A549 (cell line): Measurements from ENCODE around the gene MACROH2A2. TPM values are rescaled to one million over a fixed set of nuclear protein-coding genes. Genes with fewer than 3 reads are reported as not detected.

Experiments used
- ATAC-seq, 2 experiments: fragments of 200-7000 bp in 1 of 2; fragments of >200 bp in 1 of 2; cut with Nextera tagmentation in 1 of 2; cut with Tn5 transposase in 1 of 2; 3 replicates each; pipeline versions ENCODE4 v1.8.0 to v1.9.1; 2018 to 2020; ENCODE audit warnings: mild to moderate bottlenecking in 1 of 2, moderate library complexity in 1 of 2
- CTCF ChIA-PET: fragments of 300-600 bp; sonication (Branson Sonifier 250); formaldehyde crosslinking; extraction: SDS; loops from one replicate; lab custom pipeline; 2021; ENCODE audit warnings: antibody characterized with exemption, inconsistent platforms; lab: Yijun Ruan, JAX
- POLR2A ChIA-PET: fragments of 350-600 bp; formaldehyde crosslinking; extraction: SDS; loops from one replicate; lab custom pipeline; 2021; ENCODE audit warnings: antibody characterized with exemption, inconsistent platforms; lab: Yijun Ruan, JAX
- DNase-seq, 2 experiments: peaks; one replicate each; pipeline versions ENCODE4 v3.0.0 to v3.0.0-alpha.2; 2011 to 2016; ENCODE audit warnings: low read depth in 1 of 2, low spot score in 1 of 2
- FAIRE-seq: peaks from 2 replicates; lab custom pipeline; 2011; peaks lifted over from hg19 to GRCh38; lab: Jason Lieb, UNC
- H3K27ac ChIP-seq, 2 experiments: fragments of >200 bp; sonication (Bioruptor Twin); formaldehyde crosslinking; 3 replicates each; pipeline ENCODE4 v1.5.1; 2016 to 2017
- H3K4me1 ChIP-seq: fragments of >200 bp; sonication (Bioruptor Twin); formaldehyde crosslinking; 3 replicates; pipeline ENCODE4 v1.6.1; 2016
- H3K4me2 ChIP-seq: fragments of >200 bp; sonication (Bioruptor Twin); formaldehyde crosslinking; 3 replicates; pipeline ENCODE4 v1.6.1; 2016
- H3K4me3 ChIP-seq: fragments of >200 bp; sonication (Bioruptor Twin); formaldehyde crosslinking; 3 replicates; pipeline ENCODE4 v1.5.1; 2016
- H3K9me3 ChIP-seq: fragments of >200 bp; sonication (Bioruptor Twin); formaldehyde crosslinking; 3 replicates; pipeline ENCODE4 v1.6.1; 2016
- CHD2 ChIP-seq: fragments of 150-350 bp; IDR thresholded peaks from 2 replicates; pipeline ENCODE4 v1.6.1; 2014; ENCODE audit warnings: low read length; ENCODE audit not compliant: partially characterized antibody
- EHF ChIP-seq: fragments of 250-450 bp; sonication (Bioruptor Pico); IDR thresholded peaks from 2 replicates; pipeline ENCODE4 v1.5.0; 2020; ENCODE audit warnings: mild to moderate bottlenecking
- HDAC2 ChIP-seq: fragments of 200-600 bp; sonication (generic); IDR thresholded peaks from 2 replicates; pipeline ENCODE4 v1.6.1; 2016
- HEYL ChIP-seq: fragments of 250-450 bp; sonication (Bioruptor Pico); IDR thresholded peaks from 2 replicates; pipeline ENCODE4 v1.8.0; 2021; ENCODE audit warnings: mild to moderate bottlenecking, moderate library complexity
- HOXA7 ChIP-seq: fragments of 250-450 bp; sonication (Bioruptor Pico); IDR thresholded peaks from 2 replicates; pipeline ENCODE4 v1.5.0; 2020; ENCODE audit warnings: mild to moderate bottlenecking, moderate library complexity
- HOXB13 ChIP-seq: fragments of 250-450 bp; sonication (Bioruptor Pico); IDR thresholded peaks from 2 replicates; pipeline ENCODE4 v1.5.0; 2020; ENCODE audit warnings: low read depth, mild to moderate bottlenecking, moderate library complexity
- HOXB5 ChIP-seq: fragments of 250-450 bp; sonication (Bioruptor Pico); IDR thresholded peaks from 2 replicates; pipeline ENCODE4 v1.5.0; 2020; ENCODE audit warnings: mild to moderate bottlenecking, moderate library complexity
- JUN ChIP-seq, 2 experiments: fragments of >200 bp; sonication (Bioruptor Twin); formaldehyde crosslinking; IDR thresholded peaks; 2 replicates in 1 of 2; 3 replicates in 1 of 2; pipeline ENCODE4 v1.6.1; 2016 to 2017
- JUNB ChIP-seq: fragments of >200 bp; sonication (Bioruptor Twin); formaldehyde crosslinking; IDR thresholded peaks from 2 replicates; pipeline ENCODE4 v1.6.1; 2016
- KDM5A ChIP-seq: fragments of 200-600 bp; sonication (generic); IDR thresholded peaks from 2 replicates; pipeline ENCODE4 v1.6.1; 2016; ENCODE audit warnings: antibody characterized with exemption, mild to moderate bottlenecking
- MYC ChIP-seq: IDR thresholded peaks from 2 replicates; pipeline ENCODE4 v1.6.1; 2012; ENCODE audit warnings: mild to moderate bottlenecking, inconsistent platforms, low read length, improper control_type of control experiment, borderline replicate concordance
- NFE2L2 ChIP-seq: fragments of 150-350 bp; conservative IDR thresholded peaks from 2 replicates; pipeline ENCODE4 v1.6.1; 2014; ENCODE audit warnings: low read length
- NPAS2 ChIP-seq: fragments of 250-450 bp; sonication (Bioruptor Pico); IDR thresholded peaks from 2 replicates; pipeline ENCODE4 v1.8.0; 2022; ENCODE audit warnings: mild to moderate bottlenecking, moderate library complexity, borderline replicate concordance
- PHF8 ChIP-seq: fragments of 200-600 bp; sonication (generic); IDR thresholded peaks from 2 replicates; pipeline ENCODE4 v1.6.1; 2016; ENCODE audit warnings: low read depth, mild to moderate bottlenecking, antibody characterized with exemption, moderate library complexity, borderline replicate concordance
- RFX5 ChIP-seq: fragments of 450-650 bp; IDR thresholded peaks from 2 replicates; pipeline ENCODE4 v1.7.1; 2014; ENCODE audit warnings: antibody characterized with exemption, mild to moderate bottlenecking, moderate library complexity
- RNF2 ChIP-seq: fragments of 200-600 bp; sonication (generic); IDR thresholded peaks from 2 replicates; pipeline ENCODE4 v1.6.1; 2016; ENCODE audit warnings: low read depth, mild to moderate bottlenecking, antibody characterized with exemption, moderate library complexity, borderline replicate concordance
- SMC3 ChIP-seq: fragments of >200 bp; sonication (Bioruptor Twin); formaldehyde crosslinking; IDR thresholded peaks from 3 replicates; pipeline ENCODE4 v1.6.1; 2018; ENCODE audit warnings: inconsistent platforms
- TFCP2L1 ChIP-seq: fragments of 250-450 bp; sonication (Bioruptor Pico); IDR thresholded peaks from 2 replicates; pipeline ENCODE4 v1.5.0; 2021; ENCODE audit warnings: mild to moderate bottlenecking
- ZFP36 ChIP-seq: fragments of 450-650 bp; IDR thresholded peaks from 2 replicates; pipeline ENCODE4 v1.6.1; 2014; ENCODE audit warnings: borderline replicate concordance; ENCODE audit not compliant: partially characterized antibody
- ZSCAN20 ChIP-seq: fragments of 250-450 bp; sonication (Bioruptor Pico); IDR thresholded peaks from 2 replicates; pipeline ENCODE4 v1.8.0; 2022; ENCODE audit warnings: mild to moderate bottlenecking, moderate library complexity
- WGBS: methylation state at CpG from one replicate; pipeline ENCODE4 v1.1.6; 2017; ENCODE audit errors: missing lambda C conversion rate; 5-methylcytosine and 5-hydroxymethylcytosine counted together
- polyA plus RNA-seq, 4 experiments: library from polyadenylated mRNA; depleted of rRNA in 3 of 4; stranded (reverse); fragments of >200 nt; fragmentation: RNase III in 1 of 4; extraction: RNeasy Plus Mini Kit Qiagen cat#74134 plus additional on column Dnase treatment in 1 of 4; gene quantifications; 2 replicates in 3 of 4; 3 replicates in 1 of 4; pipeline ENCODE4 v1.2.3, GENCODE V29; 2011 to 2017
- TF ChIP-seq, protein P1 (sequence below): fragments of 150-350 bp; IDR thresholded peaks from 2 replicates; pipeline ENCODE4 v1.6.1; 2014; ENCODE audit warnings: low read depth, mild to moderate bottlenecking, low read length
- TF ChIP-seq, protein P2 (sequence below): fragments of 200-600 bp; sonication (generic); IDR thresholded peaks from 2 replicates; pipeline ENCODE4 v1.6.1; 2016; ENCODE audit warnings: antibody characterized with exemption, mild to moderate bottlenecking, moderate library complexity
- TF ChIP-seq, protein P3 (sequence below): fragments of >200 bp; sonication (Bioruptor Twin); formaldehyde crosslinking; IDR thresholded peaks from 2 replicates; pipeline ENCODE4 v1.6.1; 2016

MACROH2A2 gene
- polyA plus RNA-seq, 2 of the 4 experiments (the other 2 are of a cell fraction) = 22.2 to 29.6 TPM

- Histone ChIP-seq H3K4me1 (peaks cover 21% of the 10 kb centered on the region), H3K4me2 (no peak overlapping the region), H3K4me3 (no peak overlapping the region), H3K27ac (no peak overlapping the region), H3K9me3 (no peaks in the 10 kb centered on the region)
- CTCF ChIA-PET = interaction anchor here (1.2 to 20.1 kb wide), 3 partner anchors 12 to 24 kb away, joined by 4 to 244 read pairs (median 29); no protein-coding TSS in a partner anchor
- POLR2A ChIA-PET = interaction anchor here (2.0 kb wide), 1 partner anchor 52 kb away, joined by 7 read pairs; the partner anchor contains the start of gene TYSND1
- DNase-seq (no peak), FAIRE-seq (no peak), ATAC-seq (no peak)
- 100% methylated on average over 2 of the region's 2 CpGs for WGBS
- TF ChIP-seq, protein P1, sequence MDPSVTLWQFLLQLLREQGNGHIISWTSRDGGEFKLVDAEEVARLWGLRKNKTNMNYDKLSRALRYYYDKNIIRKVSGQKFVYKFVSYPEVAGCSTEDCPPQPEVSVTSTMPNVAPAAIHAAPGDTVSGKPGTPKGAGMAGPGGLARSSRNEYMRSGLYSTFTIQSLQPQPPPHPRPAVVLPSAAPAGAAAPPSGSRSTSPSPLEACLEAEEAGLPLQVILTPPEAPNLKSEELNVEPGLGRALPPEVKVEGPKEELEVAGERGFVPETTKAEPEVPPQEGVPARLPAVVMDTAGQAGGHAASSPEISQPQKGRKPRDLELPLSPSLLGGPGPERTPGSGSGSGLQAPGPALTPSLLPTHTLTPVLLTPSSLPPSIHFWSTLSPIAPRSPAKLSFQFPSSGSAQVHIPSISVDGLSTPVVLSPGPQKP = no peak
- TF ChIP-seq SMC3 (no peak), TFCP2L1 (CRISPR knock-in tag) (no peak), HOXB5 (CRISPR knock-in tag) (no peak), CHD2 (no peak), MYC (no peak), JUNB (no peak), JUN (IDR thresholded peaks at IDR 0.05) (no peak)
These were observed 41.6 kb downstream of the MACROH2A2 start for GRCh38 chr10:70094250-70094649.

DNA sequence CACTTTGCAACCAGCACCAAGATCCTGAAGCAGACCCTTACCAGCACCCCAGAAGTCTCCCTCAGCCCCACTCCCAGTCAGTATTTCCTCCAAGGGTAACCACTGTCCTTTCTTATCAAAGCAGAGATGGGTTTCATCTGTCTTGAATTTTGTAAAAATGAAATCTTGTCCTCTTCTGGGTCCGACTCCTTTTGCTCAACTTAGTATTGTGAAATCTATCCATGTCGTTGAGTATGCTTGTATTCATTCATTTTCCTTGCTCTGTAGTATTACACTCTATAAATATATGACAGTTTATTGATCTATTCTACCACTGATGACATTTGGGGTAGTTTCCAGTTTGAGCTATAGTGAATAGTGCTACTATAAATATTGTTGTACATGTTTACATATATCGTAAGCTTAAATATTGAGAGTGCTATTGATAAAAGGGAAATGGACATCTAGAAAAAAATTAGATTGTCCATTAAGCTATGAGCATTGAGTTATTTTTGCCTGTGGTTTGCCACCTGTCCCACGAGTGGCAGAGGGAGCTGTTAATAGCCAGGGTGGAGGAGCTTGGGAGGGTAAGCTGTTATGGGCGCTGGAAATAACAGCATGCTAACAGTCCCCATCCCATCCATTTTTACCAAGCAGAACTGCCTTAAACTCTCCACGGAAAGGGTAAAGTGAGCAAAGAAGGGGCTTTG is 43.5 kb downstream of the MACROH2A2 start:
- no peak for ATAC-seq
- POLR2A ChIA-PET = interaction anchor here (1.0 to 2.0 kb wide), 2 partner anchors 10 to 50 kb away, joined by 3 to 7 read pairs; partner anchors contain the start of gene TYSND1
- CTCF ChIA-PET = interaction anchor here (0.8 to 20.1 kb wide), 7 partner anchors 10 to 399 kb away, joined by 3 to 244 read pairs (median 4); no protein-coding TSS in a partner anchor

More for the DNA sequence above, 43.5 kb downstream of the MACROH2A2 start:
- WGBS = 84% methylated on average over 6 of the region's 6 CpGs
- peaks cover 6% of the 10 kb centered on the region; the same call in 2 of the 3 replicates for H3K4me1 ChIP-seq
- no peak for TF ChIP-seq EHF (CRISPR knock-in tag)
- TF ChIP-seq HOXB13 = no peak
- no peak for TF ChIP-seq RFX5
- TF ChIP-seq HOXA7 (CRISPR knock-in tag) = no peak
- TF ChIP-seq, protein P2, sequence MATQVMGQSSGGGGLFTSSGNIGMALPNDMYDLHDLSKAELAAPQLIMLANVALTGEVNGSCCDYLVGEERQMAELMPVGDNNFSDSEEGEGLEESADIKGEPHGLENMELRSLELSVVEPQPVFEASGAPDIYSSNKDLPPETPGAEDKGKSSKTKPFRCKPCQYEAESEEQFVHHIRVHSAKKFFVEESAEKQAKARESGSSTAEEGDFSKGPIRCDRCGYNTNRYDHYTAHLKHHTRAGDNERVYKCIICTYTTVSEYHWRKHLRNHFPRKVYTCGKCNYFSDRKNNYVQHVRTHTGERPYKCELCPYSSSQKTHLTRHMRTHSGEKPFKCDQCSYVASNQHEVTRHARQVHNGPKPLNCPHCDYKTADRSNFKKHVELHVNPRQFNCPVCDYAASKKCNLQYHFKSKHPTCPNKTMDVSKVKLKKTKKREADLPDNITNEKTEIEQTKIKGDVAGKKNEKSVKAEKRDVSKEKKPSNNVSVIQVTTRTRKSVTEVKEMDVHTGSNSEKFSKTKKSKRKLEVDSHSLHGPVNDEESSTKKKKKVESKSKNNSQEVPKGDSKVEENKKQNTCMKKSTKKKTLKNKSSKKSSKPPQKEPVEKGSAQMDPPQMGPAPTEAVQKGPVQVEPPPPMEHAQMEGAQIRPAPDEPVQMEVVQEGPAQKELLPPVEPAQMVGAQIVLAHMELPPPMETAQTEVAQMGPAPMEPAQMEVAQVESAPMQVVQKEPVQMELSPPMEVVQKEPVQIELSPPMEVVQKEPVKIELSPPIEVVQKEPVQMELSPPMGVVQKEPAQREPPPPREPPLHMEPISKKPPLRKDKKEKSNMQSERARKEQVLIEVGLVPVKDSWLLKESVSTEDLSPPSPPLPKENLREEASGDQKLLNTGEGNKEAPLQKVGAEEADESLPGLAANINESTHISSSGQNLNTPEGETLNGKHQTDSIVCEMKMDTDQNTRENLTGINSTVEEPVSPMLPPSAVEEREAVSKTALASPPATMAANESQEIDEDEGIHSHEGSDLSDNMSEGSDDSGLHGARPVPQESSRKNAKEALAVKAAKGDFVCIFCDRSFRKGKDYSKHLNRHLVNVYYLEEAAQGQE = no peak
- TF ChIP-seq HDAC2 = no peak
- TF ChIP-seq JUN (IDR thresholded peaks at IDR 0.05) = no peak
- no peak for TF ChIP-seq KDM5A
- TF ChIP-seq, protein P3, sequence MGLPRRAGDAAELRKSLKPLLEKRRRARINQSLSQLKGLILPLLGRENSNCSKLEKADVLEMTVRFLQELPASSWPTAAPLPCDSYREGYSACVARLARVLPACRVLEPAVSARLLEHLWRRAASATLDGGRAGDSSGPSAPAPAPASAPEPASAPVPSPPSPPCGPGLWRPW = no peak
- no peak for TF ChIP-seq PHF8
- TF ChIP-seq ZFP36 = no peak
- TF ChIP-seq NPAS2 (CRISPR knock-in tag) = no peak
- TF ChIP-seq HEYL (CRISPR knock-in tag) = no peak
- TF ChIP-seq NFE2L2 = no peak
- TF ChIP-seq RNF2 = no peak
- no peak for TF ChIP-seq ZSCAN20 (CRISPR knock-in tag)
- H3K27ac ChIP-seq = no peak overlapping the region
- no peak overlapping the region for H3K4me2 ChIP-seq
- FAIRE-seq (no peak), DNase-seq (no peak)
- no peaks in the 10 kb centered on the region for H3K9me3 ChIP-seq
- H3K4me3 ChIP-seq = no peak overlapping the region
